NCI-H446 (cell line): ENCODE results near the gene GRID1.
A peak's percentile ranks its signal among the peaks of the same experiment; 100 is the strongest.

Experiments used
- DNase-seq, 2 experiments: peaks; one replicate each; lab custom pipeline; 2025; lab: John Stamatoyannopoulos, UW

The GRID1 gene

DNA sequence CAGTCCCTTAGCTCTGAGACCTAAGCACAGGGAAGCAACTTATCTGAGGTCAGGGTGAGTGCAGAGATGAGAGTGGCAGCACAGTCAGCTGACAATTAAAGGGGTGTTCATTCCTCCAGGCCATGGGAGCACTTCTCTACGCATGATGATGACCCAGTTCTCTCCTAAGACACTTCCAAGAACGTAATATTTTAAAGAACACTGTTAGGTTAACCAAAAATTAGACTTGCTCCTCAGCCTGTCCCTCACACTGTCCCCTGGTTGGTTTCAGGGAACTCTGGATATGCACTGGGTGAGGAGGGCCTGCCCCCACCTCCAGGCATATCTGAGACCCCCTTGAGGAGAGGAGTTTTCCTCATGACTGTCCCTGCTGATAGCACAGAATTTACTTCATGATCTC lies 767.5 kb downstream of the GRID1 start:
- no peak for DNase-seq

DNA sequence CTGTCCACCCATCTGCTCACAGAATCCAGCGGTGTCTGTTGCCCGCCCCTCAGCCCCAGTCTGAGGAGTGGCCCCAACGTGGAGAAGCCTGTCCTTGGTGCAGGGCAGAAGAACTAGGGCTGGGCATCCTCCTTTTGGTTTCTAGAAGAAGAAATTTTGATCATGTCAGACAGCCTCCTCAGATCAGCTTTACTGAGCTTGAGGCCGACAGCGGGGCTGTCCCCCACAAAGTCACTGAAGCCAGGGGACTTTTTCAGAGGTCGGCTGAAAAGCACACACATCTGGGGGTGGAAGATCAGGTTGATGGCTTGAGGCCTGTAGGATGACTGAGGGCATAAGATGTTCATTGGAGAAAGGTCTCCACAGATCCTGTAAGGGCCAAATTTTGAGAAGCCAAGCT lies 767.9 kb downstream of the GRID1 start:
- no peak for DNase-seq

DNA sequence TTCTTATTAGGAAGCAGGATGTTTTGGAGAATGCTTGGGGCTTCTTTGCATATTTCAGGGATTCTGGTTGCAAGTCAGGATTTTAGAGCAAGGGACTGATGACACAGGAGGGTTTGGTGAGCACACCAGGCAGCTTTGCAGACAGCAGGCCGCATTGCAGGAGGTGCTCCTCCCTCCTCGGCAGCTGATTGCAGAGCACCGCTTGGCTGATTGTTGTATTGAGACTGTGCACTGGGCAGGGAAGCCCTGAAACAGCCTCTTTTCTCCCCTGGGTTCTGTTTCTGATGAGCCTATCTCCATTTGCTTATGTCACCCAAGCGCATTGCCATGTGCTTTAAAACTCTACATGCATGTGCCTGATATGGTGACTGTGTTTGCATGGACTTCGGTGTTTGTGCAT lies 769.6 kb downstream of the GRID1 start:
- DNase-seq: no peak

DNA sequence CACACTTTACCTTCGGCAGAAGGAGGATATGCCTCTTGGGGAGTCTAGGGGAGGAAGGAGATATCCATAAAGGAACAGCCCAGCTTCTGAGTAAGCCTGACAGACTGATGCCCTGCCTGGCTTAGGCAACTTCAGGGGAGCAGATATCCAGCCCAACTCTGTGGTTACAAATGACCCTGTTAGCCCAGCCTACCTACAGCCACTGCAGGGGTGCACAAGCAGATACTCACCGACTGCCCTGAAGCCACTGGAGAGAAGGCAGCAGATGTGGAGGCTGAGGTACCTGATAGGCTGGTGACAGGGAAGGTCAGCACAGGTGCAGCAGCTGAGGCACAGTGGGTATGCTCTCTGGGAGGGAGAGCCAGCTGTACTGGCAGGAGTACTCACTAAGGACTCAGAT lies 770.2 kb downstream of the GRID1 start:
- DNase-seq: no peak

GRCh38 chr10:85594239-85594638 lies 772.4 kb downstream of the GRID1 start:
- no peak for DNase-seq

- DNase-seq: peak in 1 of 2 experiments; percentile 3
These were observed 773.3 kb downstream of the GRID1 start for GRCh38 chr10:85593226-85593772.

DNA sequence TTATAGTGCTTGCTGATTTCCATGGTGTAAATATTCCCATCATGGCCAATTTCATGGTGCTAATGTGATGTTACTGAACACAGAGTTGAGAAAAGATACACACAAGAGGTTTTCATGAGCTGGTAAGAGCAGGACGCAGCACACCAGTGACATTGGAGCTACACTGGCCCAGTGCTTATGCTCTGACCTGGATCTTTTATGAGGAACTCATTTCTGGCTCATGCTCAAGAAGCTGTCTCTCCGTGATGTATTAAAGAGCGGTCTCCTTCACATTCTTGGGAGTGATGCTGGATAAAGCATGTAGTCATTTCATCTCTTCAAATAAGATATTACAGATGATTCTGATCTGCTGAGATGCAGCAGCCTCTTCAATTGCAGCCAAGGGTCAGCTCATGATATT lies 785.2 kb downstream of the GRID1 start:
- no peak for DNase-seq

- DNase-seq: peak in 1 of 2 experiments; percentile 41
These were observed 786.0 kb downstream of the GRID1 start for GRCh38 chr10:85580585-85580984.

GRCh38 chr10:85578860-85579259 lies 787.7 kb downstream of the GRID1 start:
- no peak for DNase-seq

DNA sequence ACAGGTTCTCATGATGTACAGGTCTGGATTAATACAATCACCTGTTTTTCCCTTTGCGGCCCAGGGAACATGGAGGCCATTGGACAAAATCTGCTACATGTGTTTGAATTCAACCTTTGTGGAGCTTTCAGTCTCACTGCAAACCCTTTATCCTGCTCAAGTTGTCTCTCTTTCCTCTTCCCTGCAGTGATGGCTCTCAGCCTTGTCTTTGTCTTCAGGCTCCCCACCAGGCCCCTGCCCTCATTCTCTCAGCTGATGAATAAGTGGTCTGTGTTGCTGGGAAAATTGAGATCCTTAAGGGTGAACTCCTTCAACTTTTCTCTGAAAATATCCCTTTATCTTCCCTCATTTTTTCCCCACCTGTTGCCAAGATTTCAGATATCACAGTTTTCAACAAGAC lies 791.2 kb downstream of the GRID1 start:
- DNase-seq: no peak

DNA sequence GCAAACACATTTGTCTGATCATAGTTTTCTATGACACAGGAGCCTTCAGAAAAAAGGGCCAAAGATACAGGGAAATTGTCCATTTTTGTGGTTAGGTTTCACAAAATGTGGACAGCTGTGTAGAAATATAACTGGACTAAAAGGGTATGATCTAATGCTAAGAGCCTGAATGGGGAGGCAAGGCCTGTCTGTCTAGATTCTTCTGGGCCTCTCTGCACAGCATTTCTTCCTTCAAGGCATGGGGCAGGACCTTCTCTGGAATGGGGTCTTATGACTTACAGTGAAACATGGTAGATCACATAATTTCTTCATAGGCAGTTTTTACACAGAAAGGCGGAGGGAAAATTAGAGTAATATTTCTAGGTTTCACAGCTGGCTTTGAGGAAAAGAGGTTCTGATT lies 795.7 kb downstream of the GRID1 start:
- no peak for DNase-seq

GRCh38 chr10:85565381-85565780 lies 801.2 kb downstream of the GRID1 start:
- DNase-seq: no peak

DNA sequence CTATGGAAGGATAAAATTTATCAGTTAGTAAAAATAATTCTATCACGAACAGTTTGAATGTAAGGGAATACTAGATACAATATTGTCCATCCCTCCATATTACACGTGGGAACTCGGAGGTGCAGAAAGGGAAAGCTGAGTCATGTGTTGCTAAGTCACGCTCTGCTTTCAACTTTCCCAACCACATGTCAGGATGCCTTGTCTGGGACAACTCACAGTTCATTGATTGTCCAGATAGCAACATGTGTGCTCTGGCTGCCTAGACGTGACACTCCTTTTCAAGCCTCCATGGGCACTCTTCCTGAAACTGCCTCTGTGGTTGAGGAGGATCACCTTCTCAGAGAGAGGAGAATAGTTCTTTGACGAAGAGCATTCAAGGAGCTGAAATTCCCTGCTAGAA lies 808.1 kb downstream of the GRID1 start:
- no peak for DNase-seq

DNA sequence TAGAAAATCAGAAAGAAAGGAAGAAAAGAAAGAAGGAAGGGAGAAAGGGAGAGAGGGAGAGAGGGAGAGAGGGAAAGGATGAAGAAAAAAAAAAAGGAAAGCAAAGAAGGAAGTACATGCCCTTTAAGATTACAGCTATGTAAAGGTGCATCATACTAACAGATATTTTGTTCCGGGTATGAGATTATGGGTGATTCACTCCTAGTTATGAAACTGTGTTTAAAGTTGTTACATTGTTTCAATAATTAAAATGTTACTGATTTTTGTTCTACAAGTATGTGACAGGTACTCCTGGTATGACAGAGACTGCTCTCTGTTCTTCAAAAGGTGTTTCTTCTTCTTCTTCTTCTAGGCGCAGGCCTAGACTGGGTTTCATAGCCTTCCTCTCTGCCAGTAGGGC lies 808.9 kb downstream of the GRID1 start:
- no peak for DNase-seq

DNA sequence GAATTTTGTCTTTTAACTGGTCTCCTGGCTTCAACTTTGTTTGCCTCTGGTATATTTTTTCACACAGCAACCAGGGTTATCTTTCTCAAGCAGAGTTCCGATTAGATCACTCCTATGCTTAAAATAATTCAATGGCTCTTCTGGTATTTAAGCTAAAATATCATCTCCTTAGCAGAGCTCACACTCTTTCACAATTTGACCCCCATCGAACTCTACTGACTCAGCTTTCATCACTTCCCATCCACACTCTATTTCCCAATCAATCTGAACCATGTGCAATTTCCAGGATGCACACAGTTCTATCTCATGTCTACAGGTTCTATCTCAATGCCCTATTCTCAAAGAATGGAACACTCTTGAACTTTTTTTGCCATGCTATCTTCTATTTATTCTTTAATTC lies 809.5 kb downstream of the GRID1 start:
- no peak for DNase-seq
